ENCODE measurements around the gene HS2ST1.
"Not testable (repeated sequence)": the region's sequence is repeated elsewhere in the genome, so short reads cannot be mapped to it uniquely, and the experiment has no call there.

The HS2ST1 gene

GRCh38 chr1:86988835-86989234 is 74.4 kb downstream of the HS2ST1 start:
- H3K4me1 Mint-ChIP-seq: no peaks in the 10 kb centered on the region
- H3K4me3 Mint-ChIP-seq: no peak overlapping the region
- ATAC-seq (replicated peaks; ENCODE audit: extremely low read depth, poor library complexity, severe bottlenecking) (no peak), DNase-seq (ENCODE audit: low spot score in 2 of 2) (no peak)
- no peaks in the 10 kb centered on the region for H3K36me3 Mint-ChIP-seq (ENCODE audit: insufficient read depth)
- no peaks in the 10 kb centered on the region for H3K9me3 Mint-ChIP-seq
- H3K27ac Mint-ChIP-seq (ENCODE audit: low read depth): no peak overlapping the region
- no peaks in the 10 kb centered on the region for H3K27me3 Mint-ChIP-seq

GRCh38 chr1:86989690-86990089 is 75.3 kb downstream of the HS2ST1 start:
- DNase-seq (ENCODE audit: low spot score in 2 of 2); H3K27me3 Mint-ChIP-seq: not testable (repeated sequence)

DNA sequence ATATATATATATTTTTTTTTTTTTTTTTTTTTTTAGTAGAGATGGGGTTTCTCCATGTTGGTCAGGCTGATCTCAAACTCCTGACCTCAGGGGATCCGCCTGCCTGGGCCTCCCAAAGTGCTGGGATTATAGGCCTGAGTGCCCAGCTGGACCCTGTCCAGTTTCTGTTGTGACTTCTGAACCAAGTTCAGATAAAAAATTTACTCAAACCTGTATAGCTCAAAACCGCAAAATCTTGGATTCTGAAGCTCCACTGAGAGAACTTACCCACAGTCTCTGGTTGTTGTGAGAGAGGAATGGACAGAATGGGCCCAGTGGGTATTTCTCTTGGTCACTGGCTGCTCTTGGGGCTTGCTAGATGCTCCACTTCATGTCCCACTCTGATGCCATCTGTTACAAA is 76.4 kb downstream of the HS2ST1 start:
- no peaks in the 10 kb centered on the region for H3K9me3 Mint-ChIP-seq
- H3K27me3 Mint-ChIP-seq: no peaks in the 10 kb centered on the region
- DNase-seq (ENCODE audit: low spot score in 2 of 2) (no peak), ATAC-seq (replicated peaks; ENCODE audit: extremely low read depth, poor library complexity, severe bottlenecking) (no peak)
- no peaks in the 10 kb centered on the region for H3K4me1 Mint-ChIP-seq
- H3K4me3 Mint-ChIP-seq: no peak overlapping the region
- H3K36me3 Mint-ChIP-seq (ENCODE audit: insufficient read depth): no peaks in the 10 kb centered on the region
- H3K27ac Mint-ChIP-seq (ENCODE audit: low read depth): no peak overlapping the region

More at GRCh38 chr1:86989690-86990089, 75.3 kb downstream of the HS2ST1 start:
- not testable (repeated sequence) for H3K4me1 Mint-ChIP-seq; H3K4me3 Mint-ChIP-seq; H3K27ac Mint-ChIP-seq (ENCODE audit: low read depth); H3K36me3 Mint-ChIP-seq (ENCODE audit: insufficient read depth); ATAC-seq (replicated peaks; ENCODE audit: extremely low read depth, poor library complexity, severe bottlenecking); H3K9me3 Mint-ChIP-seq

DNA sequence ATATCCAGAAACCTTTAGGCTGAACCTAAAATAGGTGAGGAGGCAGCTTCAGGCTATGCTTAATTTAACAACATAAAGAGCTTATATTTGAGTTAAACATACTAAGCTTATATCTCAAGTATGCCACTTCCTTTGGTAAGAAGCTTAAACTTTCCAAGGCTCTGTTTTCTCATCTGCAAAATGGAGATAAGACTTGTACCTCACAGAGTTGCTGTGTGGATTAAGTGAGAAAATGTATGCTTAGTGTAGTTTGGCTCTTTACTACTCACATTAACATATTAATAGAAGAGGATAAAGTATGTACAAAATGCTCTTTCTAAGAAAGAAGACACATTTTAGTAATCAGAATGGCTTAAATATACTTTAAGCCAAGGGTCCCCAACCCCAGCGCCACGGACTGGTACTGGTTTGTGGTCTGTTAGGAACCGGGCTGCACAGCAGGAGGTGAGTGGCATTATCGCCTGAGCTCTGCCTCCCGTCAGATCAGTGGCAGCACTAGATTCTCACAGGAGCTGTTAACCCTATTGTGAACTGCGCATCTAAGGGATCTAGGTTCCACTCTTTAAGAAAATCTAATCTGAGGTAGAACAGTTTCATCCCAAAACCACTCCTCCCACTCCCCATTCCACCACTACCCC is 77.2 kb downstream of the HS2ST1 start:
- Mint-ChIP-seq H3K27me3 (no peaks in the 10 kb centered on the region), H3K27ac (ENCODE audit: low read depth) (no peak overlapping the region), H3K4me1 (no peaks in the 10 kb centered on the region), H3K4me3 (no peak overlapping the region), H3K36me3 (ENCODE audit: insufficient read depth) (no peaks in the 10 kb centered on the region), H3K9me3 (no peaks in the 10 kb centered on the region)
- no peak for DNase-seq (ENCODE audit: low spot score in 2 of 2)
- ATAC-seq (replicated peaks; ENCODE audit: extremely low read depth, poor library complexity, severe bottlenecking): no peak

GRCh38 chr1:86992861-86993260 is 78.4 kb downstream of the HS2ST1 start:
- ATAC-seq (replicated peaks; ENCODE audit: extremely low read depth, poor library complexity, severe bottlenecking): no peak
- H3K9me3 Mint-ChIP-seq: no peaks in the 10 kb centered on the region
- H3K27me3 Mint-ChIP-seq: no peaks in the 10 kb centered on the region
- no peak overlapping the region for H3K27ac Mint-ChIP-seq (ENCODE audit: low read depth)
- H3K4me1 Mint-ChIP-seq: no peaks in the 10 kb centered on the region
- no peak overlapping the region for H3K4me3 Mint-ChIP-seq
- DNase-seq (ENCODE audit: low spot score in 2 of 2): no peak
- H3K36me3 Mint-ChIP-seq (ENCODE audit: insufficient read depth): no peaks in the 10 kb centered on the region

DNA sequence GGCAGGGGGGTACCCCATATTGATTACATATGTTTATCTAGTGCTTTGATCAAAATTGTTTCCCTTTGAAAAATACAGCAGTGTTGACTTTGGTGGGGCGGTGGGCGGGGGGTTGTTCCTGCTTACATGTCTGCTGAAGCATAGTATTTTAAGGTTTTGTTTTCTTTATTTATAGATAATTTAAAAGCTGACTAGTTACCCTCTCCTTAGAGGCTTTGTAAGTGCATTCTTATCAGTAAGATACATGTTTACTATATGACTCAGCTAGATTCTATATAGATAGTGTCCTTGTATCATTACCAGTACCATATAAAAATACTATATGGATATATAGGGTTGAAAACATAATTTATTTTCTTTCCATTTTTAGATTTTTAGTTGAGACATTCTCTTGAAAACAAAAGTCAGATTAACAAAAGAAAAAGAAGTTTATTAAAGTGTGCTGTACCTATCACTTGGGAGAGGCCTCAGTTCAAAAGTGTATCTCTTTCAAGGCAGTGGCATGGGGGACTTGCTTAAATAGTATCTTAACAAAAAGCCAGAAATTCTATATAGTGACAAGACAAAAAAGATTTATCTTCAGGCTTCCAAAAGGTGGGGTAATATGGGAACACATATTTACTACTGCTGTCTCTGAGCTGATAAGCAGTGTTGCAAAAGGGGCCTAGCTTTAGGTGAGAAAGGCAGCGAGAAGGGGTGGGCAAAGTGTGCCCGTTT is 79.0 kb downstream of the HS2ST1 start:
- ATAC-seq (replicated peaks; ENCODE audit: extremely low read depth, poor library complexity, severe bottlenecking) (no peak), DNase-seq (ENCODE audit: low spot score in 2 of 2) (no peak)
- Mint-ChIP-seq H3K27me3 (no peaks in the 10 kb centered on the region), H3K4me3 (no peak overlapping the region), H3K36me3 (ENCODE audit: insufficient read depth) (no peaks in the 10 kb centered on the region), H3K9me3 (no peaks in the 10 kb centered on the region), H3K27ac (ENCODE audit: low read depth) (no peak overlapping the region), H3K4me1 (no peaks in the 10 kb centered on the region)

GRCh38 chr1:86994061-86994460 is 79.6 kb downstream of the HS2ST1 start:
- Mint-ChIP-seq H3K36me3 (ENCODE audit: insufficient read depth) (peaks cover 2% of the 10 kb centered on the region), H3K9me3 (no peaks in the 10 kb centered on the region), H3K27me3 (no peaks in the 10 kb centered on the region), H3K4me3 (no peak overlapping the region), H3K4me1 (no peaks in the 10 kb centered on the region), H3K27ac (ENCODE audit: low read depth) (no peak overlapping the region)
- ATAC-seq (replicated peaks; ENCODE audit: extremely low read depth, poor library complexity, severe bottlenecking) (no peak), DNase-seq (ENCODE audit: low spot score in 2 of 2) (no peak)

- no peak for DNase-seq (ENCODE audit: low spot score in 2 of 2)
- Mint-ChIP-seq H3K27me3 (no peaks in the 10 kb centered on the region), H3K27ac (ENCODE audit: low read depth) (no peak overlapping the region), H3K4me1 (no peaks in the 10 kb centered on the region), H3K36me3 (ENCODE audit: insufficient read depth) (peaks cover 2% of the 10 kb centered on the region), H3K9me3 (no peaks in the 10 kb centered on the region), H3K4me3 (no peak overlapping the region)
- no peak for ATAC-seq (replicated peaks; ENCODE audit: extremely low read depth, poor library complexity, severe bottlenecking)
Measured at GRCh38 chr1:86997538-86997937, 83.1 kb downstream of the HS2ST1 start.

- Mint-ChIP-seq H3K27me3 (no peaks in the 10 kb centered on the region), H3K4me3 (no peak overlapping the region), H3K36me3 (ENCODE audit: insufficient read depth) (peaks cover 2% of the 10 kb centered on the region), H3K9me3 (no peaks in the 10 kb centered on the region), H3K4me1 (no peaks in the 10 kb centered on the region), H3K27ac (ENCODE audit: low read depth) (no peak overlapping the region)
- no peak for DNase-seq (ENCODE audit: low spot score in 2 of 2)
- ATAC-seq (replicated peaks; ENCODE audit: extremely low read depth, poor library complexity, severe bottlenecking): no peak
Measured at GRCh38 chr1:86998280-86998679, 83.8 kb downstream of the HS2ST1 start.

GRCh38 chr1:86998727-86999126 is 84.3 kb downstream of the HS2ST1 start:
- H3K9me3 Mint-ChIP-seq: no peaks in the 10 kb centered on the region
- ATAC-seq (replicated peaks; ENCODE audit: extremely low read depth, poor library complexity, severe bottlenecking) (no peak), DNase-seq (ENCODE audit: low spot score in 2 of 2) (no peak)
- no peaks in the 10 kb centered on the region for H3K4me1 Mint-ChIP-seq
- no peaks in the 10 kb centered on the region for H3K27me3 Mint-ChIP-seq
- peaks cover 2% of the 10 kb centered on the region for H3K36me3 Mint-ChIP-seq (ENCODE audit: insufficient read depth)
- no peak overlapping the region for H3K4me3 Mint-ChIP-seq
- H3K27ac Mint-ChIP-seq (ENCODE audit: low read depth): no peak overlapping the region

DNA sequence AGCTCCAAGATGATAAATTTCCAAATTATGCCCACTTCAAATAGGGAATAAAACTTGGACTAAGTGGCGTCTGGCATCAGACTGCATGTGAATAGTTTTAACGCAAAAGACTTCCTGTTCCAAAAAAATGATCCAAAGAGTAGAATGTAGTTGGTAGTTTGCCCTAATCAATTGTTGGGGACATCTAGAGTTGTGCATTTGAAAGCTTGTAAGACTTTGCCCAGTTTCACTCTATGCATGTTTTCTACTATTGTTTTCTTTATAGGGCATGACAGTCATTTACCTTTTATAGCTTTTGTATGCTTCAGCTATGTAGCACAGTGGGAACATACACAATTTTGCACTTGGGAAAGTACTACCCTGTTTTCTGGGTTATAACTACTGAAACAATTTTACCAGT is 86.0 kb downstream of the HS2ST1 start:
- DNase-seq (ENCODE audit: low spot score in 2 of 2) (no peak), ATAC-seq (replicated peaks; ENCODE audit: extremely low read depth, poor library complexity, severe bottlenecking) (no peak)
- no peak overlapping the region for H3K27ac Mint-ChIP-seq (ENCODE audit: low read depth)
- H3K9me3 Mint-ChIP-seq: no peaks in the 10 kb centered on the region
- H3K4me3 Mint-ChIP-seq: no peak overlapping the region
- H3K36me3 Mint-ChIP-seq (ENCODE audit: insufficient read depth): peaks cover 2% of the 10 kb centered on the region
- no peaks in the 10 kb centered on the region for H3K27me3 Mint-ChIP-seq
- no peaks in the 10 kb centered on the region for H3K4me1 Mint-ChIP-seq

GRCh38 chr1:87004857-87005256 is 90.4 kb downstream of the HS2ST1 start:
- H3K9me3 Mint-ChIP-seq: no peaks in the 10 kb centered on the region
- no peaks in the 10 kb centered on the region for H3K4me1 Mint-ChIP-seq
- H3K27me3 Mint-ChIP-seq: no peaks in the 10 kb centered on the region
- ATAC-seq (replicated peaks; ENCODE audit: extremely low read depth, poor library complexity, severe bottlenecking) (no peak), DNase-seq (ENCODE audit: low spot score in 2 of 2) (no peak)
- no peaks in the 10 kb centered on the region for H3K36me3 Mint-ChIP-seq (ENCODE audit: insufficient read depth)
- H3K27ac Mint-ChIP-seq (ENCODE audit: low read depth): no peak overlapping the region
- no peak overlapping the region for H3K4me3 Mint-ChIP-seq

DNA sequence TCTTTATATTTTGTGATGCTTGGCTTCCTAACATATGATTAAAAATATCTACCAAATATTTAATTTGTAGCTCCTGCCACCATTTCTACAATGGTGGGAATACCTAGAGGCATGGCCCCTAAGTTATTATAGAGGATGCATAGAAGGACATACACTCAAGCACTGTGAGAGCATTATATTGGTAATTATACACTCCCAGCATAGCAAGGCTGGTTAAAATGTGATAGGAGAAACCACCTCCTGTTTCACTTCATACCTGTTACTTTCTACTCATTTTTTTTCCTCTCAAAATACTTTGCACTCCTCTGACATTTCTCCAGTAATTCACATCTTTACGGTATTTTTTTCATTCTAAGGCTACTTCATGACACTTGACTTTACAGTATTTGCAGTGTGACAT is 92.9 kb downstream of the HS2ST1 start:
- no peaks in the 10 kb centered on the region for H3K36me3 Mint-ChIP-seq (ENCODE audit: insufficient read depth)
- H3K9me3 Mint-ChIP-seq: no peaks in the 10 kb centered on the region
- DNase-seq (ENCODE audit: low spot score in 2 of 2): no peak
- no peak overlapping the region for H3K27ac Mint-ChIP-seq (ENCODE audit: low read depth)
- no peak overlapping the region for H3K4me3 Mint-ChIP-seq
- ATAC-seq (replicated peaks; ENCODE audit: extremely low read depth, poor library complexity, severe bottlenecking): no peak
- no peaks in the 10 kb centered on the region for H3K27me3 Mint-ChIP-seq
- no peaks in the 10 kb centered on the region for H3K4me1 Mint-ChIP-seq

All from central memory CD8-positive, alpha-beta T cell (primary cell).